AG04450 (cell line): ENCODE results near the gene STK33. TPM values are rescaled to one million over a fixed set of nuclear protein-coding genes. Genes with fewer than 3 reads are reported as not detected.

Experiments
- CTCF ChIA-PET: fragments of 300-600, 350-600 bp; formaldehyde crosslinking; extraction: SDS; loops from one replicate; lab custom pipeline; 2022; ENCODE audit warnings: antibody characterized with exemption, inconsistent platforms; lab: Charles Lee
- POLR2A ChIA-PET: fragments of 350-600 bp; formaldehyde crosslinking; extraction: SDS; loops from one replicate; lab custom pipeline; 2021; ENCODE audit warnings: antibody characterized with exemption, inconsistent platforms; lab: Yijun Ruan, JAX
- DNase-seq: peaks from one replicate; pipeline ENCODE4 v3.0.0-alpha.2; 2011; ENCODE audit warnings: low read depth, low spot score
- H3K27ac ChIP-seq: one replicate; pipeline ENCODE4 v1.5.1; 2012; ENCODE audit warnings: low read depth, low read length, control low read depth
- H3K27me3 ChIP-seq: one replicate; pipeline ENCODE4 v1.6.0; 2012; ENCODE audit warnings: low read length; ENCODE audit not compliant: control insufficient read depth, insufficient read depth
- H3K4me3 ChIP-seq: 2 replicates; pipeline ENCODE4 v1.5.1; 2011; ENCODE audit warnings: mild to moderate bottlenecking, low read depth, low read length, control low read depth
- H3K9me3 ChIP-seq: 2 replicates; pipeline ENCODE4 v1.5.1; 2012; ENCODE audit warnings: low read length; ENCODE audit not compliant: control insufficient read depth, insufficient read depth
- polyA plus RNA-seq: library from polyadenylated mRNA; depleted of rRNA; stranded (reverse); fragments of >200 nt; gene quantifications from 2 replicates; pipeline ENCODE4 v1.2.3, GENCODE V29; 2011
- TF ChIP-seq, protein P1 (sequence below): IDR thresholded peaks from 2 replicates; pipeline ENCODE4 v1.5.1; 2011; ENCODE audit warnings: low read depth, low read length, control low read depth, inconsistent platforms

The STK33 gene
- polyA plus RNA-seq, 1 experiment: 8.3 TPM

DNA sequence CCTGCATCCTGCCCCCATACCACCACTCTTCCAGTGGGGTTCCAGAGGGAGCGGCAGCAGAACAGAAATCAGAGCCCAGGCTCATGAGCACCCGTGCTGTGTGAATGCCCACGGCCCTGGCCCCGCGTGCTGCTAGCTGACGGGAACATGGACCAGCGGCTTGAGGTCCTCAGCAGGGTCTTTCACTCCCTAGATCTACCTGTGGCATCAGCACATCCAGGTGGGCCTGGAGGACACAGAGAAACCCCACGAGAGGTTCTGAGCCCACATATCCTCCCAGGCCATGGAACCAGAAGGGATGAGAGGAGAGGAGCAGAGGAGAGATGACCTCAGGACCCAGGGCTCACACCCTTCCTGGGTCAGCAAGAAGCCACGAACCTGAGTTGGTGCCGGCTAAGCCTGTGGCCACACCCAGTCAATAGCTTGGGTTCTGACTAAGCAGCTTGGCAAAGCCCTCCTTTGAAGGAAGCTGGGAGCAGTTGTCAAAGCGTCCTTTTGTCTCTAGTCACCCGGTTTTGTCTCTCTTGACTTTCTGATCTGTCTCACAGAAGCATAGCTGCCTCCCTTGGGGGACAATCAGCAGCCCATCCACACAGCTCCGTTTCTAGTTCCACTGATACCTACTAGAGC is 241.0 kb downstream of the STK33 start:
- H3K9me3 ChIP-seq: no peaks in the 10 kb centered on the region; the same call in 1 of the 2 replicates
- H3K4me3 ChIP-seq: no peak overlapping the region
- no peak for DNase-seq
- peaks cover 35% of the 10 kb centered on the region for H3K27me3 ChIP-seq
- TF ChIP-seq, protein P1, sequence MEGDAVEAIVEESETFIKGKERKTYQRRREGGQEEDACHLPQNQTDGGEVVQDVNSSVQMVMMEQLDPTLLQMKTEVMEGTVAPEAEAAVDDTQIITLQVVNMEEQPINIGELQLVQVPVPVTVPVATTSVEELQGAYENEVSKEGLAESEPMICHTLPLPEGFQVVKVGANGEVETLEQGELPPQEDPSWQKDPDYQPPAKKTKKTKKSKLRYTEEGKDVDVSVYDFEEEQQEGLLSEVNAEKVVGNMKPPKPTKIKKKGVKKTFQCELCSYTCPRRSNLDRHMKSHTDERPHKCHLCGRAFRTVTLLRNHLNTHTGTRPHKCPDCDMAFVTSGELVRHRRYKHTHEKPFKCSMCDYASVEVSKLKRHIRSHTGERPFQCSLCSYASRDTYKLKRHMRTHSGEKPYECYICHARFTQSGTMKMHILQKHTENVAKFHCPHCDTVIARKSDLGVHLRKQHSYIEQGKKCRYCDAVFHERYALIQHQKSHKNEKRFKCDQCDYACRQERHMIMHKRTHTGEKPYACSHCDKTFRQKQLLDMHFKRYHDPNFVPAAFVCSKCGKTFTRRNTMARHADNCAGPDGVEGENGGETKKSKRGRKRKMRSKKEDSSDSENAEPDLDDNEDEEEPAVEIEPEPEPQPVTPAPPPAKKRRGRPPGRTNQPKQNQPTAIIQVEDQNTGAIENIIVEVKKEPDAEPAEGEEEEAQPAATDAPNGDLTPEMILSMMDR: no peak
- no peak overlapping the region for H3K27ac ChIP-seq
- POLR2A ChIA-PET: no interaction called here
- CTCF ChIA-PET: no interaction called here

GRCh38 chr11:8352103-8352875 is 241.7 kb downstream of the STK33 start:
- Histone ChIP-seq H3K4me3 (no peak overlapping the region), H3K27me3 (peaks cover 32% of the 10 kb centered on the region), H3K9me3 (no peaks in the 10 kb centered on the region; the same call in 1 of the 2 replicates), H3K27ac (no peak overlapping the region)
- POLR2A ChIA-PET: no interaction called here
- DNase-seq: no peak
- TF ChIP-seq, protein P1: no peak
- CTCF ChIA-PET: no interaction called here

DNA sequence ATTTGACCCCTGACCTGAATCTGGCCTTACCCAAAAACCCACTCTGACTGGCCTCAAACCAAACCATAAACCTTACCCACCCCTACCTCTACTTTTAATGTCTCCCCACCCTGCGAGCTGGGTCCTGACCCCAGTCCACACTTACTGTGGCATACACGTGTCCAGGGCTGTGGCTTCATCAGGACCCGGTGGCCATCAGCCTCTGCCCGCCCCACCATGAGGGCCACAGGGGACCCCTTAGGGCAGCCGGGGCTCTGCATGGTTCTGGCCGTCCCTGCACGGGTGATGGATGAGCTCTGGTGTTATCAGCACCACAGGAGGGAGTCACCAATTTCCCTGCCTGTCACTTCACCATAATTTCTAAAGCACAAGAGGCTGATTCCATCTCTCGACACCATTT is 242.8 kb downstream of the STK33 start:
- no peak for DNase-seq
- Histone ChIP-seq H3K4me3 (no peak overlapping the region), H3K27me3 (peaks cover 23% of the 10 kb centered on the region), H3K9me3 (no peaks in the 10 kb centered on the region), H3K27ac (no peak overlapping the region)
- TF ChIP-seq, protein P1: no peak
- ChIA-PET CTCF (no interaction called here), POLR2A (no interaction called here)

- Histone ChIP-seq H3K27me3 (peaks cover 10% of the 10 kb centered on the region), H3K4me3 (no peak overlapping the region)
Measured at GRCh38 chr11:8347978-8348377, 246.1 kb downstream of the STK33 start.

More at GRCh38 chr11:8347978-8348377, 246.1 kb downstream of the STK33 start:
- H3K27ac ChIP-seq: no peak overlapping the region
- POLR2A ChIA-PET: no interaction called here
- no peak for DNase-seq
- TF ChIP-seq, protein P1: no peak
- no peaks in the 10 kb centered on the region for H3K9me3 ChIP-seq
- CTCF ChIA-PET: no interaction called here
